Choroid plexus epithelial cell (primary cell): ENCODE data around the gene HOXC4.

Experiments used
- DNase-seq: peaks from one replicate; pipeline ENCODE4 v3.0.0-alpha.2; 2010; ENCODE audit warnings: low read depth
- H3K4me3 ChIP-seq: 2 replicates; pipeline ENCODE4 v1.5.1; 2011; ENCODE audit warnings: low read depth, mild to moderate bottlenecking, control low read depth, low read length, moderate library complexity
- CTCF ChIP-seq: conservative IDR thresholded peaks from 2 replicates; pipeline ENCODE4 v1.5.1; 2011; ENCODE audit warnings: low read depth, mild to moderate bottlenecking, control low read depth, inconsistent platforms, low read length, moderate library complexity

HOXC4 gene

GRCh38 chr12:54021432-54022013, 32.1 kb upstream of the HOXC4 start:
- no peak for DNase-seq
- no peak for TF ChIP-seq CTCF
- H3K4me3 ChIP-seq: no peak overlapping the region

GRCh38 chr12:54022960-54023884, 30.4 kb upstream of the HOXC4 start:
- no peak for DNase-seq
- no peak overlapping the region for H3K4me3 ChIP-seq
- no peak for TF ChIP-seq CTCF

- DNase-seq: no peak
- H3K4me3 ChIP-seq: no peak overlapping the region
- TF ChIP-seq CTCF: no peak
Observed at GRCh38 chr12:54024127-54024526, 29.5 kb upstream of the HOXC4 start.

- DNase-seq: no peak
- TF ChIP-seq CTCF: no peak
- no peak overlapping the region for H3K4me3 ChIP-seq
Observed at GRCh38 chr12:54024581-54025305, 28.9 kb upstream of the HOXC4 start.

GRCh38 chr12:54025499-54026405, 27.9 kb upstream of the HOXC4 start:
- DNase-seq: no peak
- no peak overlapping the region for H3K4me3 ChIP-seq

More at GRCh38 chr12:54025499-54026405, 27.9 kb upstream of the HOXC4 start:
- TF ChIP-seq CTCF: no peak
